ENCODE results near the gene ZNF821. TPM values are rescaled to one million over a fixed set of nuclear protein-coding genes. Genes with fewer than 3 reads are reported as not detected.
A peak's percentile ranks its signal among the peaks of the same experiment; 100 is the strongest.

Gene ZNF821, protein sequence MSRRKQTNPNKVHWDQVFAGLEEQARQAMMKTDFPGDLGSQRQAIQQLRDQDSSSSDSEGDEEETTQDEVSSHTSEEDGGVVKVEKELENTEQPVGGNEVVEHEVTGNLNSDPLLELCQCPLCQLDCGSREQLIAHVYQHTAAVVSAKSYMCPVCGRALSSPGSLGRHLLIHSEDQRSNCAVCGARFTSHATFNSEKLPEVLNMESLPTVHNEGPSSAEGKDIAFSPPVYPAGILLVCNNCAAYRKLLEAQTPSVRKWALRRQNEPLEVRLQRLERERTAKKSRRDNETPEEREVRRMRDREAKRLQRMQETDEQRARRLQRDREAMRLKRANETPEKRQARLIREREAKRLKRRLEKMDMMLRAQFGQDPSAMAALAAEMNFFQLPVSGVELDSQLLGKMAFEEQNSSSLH
- polyA plus RNA-seq = 1 to 10 TPM; 2.9 to 6.6 (median 3.4) TPM

- H3K27ac ChIP-seq (ENCODE audit: low read depth, low read length) = peak within 1 kb of the TSS; percentile 72
- WGBS, 3 donors = 0 to 1% (median 0%) methylated on average over 45 to 85 of the region's 85 CpGs
Measured at GRCh38 chr16:71883849-71884638, at the start of gene ZNF821. Gene ZNF821 (minus strand): TSS chr16:71884182. CDS start chr16:71879946, 4,236 bp downstream.

DNA sequence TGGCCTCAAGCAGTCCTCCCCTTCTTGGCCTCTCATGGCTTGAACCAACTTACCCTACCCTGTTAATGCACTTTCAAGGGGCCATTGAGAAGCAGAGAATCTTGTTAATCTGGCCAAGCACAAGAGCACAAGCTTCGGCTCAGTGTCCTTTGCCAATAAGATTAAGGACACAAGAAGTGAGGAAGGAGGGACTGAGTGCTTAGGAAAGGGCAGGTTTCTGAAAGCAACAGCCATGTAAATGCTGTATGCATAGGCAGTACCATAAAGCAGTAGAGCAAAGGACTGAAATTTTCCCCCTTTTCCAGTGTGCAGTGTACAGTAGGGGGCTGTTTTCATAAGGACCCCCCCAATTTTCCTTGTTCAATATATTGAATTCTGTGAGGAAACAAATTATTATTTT, 49.0 kb upstream of the ZNF821 start:
- no peak overlapping the region for H3K27ac ChIP-seq (ENCODE audit: low read depth, low read length)

DNA sequence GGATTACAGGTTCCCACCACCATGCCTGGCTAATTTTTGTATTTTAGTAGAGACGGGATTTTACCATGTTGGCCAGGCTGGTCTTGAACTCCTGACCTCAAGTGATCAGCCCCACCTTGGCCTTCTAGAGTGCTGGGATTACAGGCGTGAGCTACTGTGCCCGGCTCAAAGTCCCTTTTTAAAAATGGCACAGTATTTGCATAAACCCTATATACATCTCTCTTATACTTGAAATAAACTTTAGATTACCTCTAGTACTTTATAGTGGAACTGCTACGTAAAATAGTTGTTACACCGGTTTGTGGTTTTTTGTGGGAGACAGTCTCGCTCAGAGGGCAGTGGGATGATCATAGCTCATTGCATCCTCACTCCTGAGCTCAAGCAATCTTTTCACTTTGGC, 47.6 kb upstream of the ZNF821 start:
- 92 to 94% (median 94%) methylated on average over 6 of the region's 6 CpGs for WGBS, 3 donors
- H3K27ac ChIP-seq (ENCODE audit: low read depth, low read length) = no peak overlapping the region

More for the DNA sequence above, 49.0 kb upstream of the ZNF821 start:
- 71 to 95% (median 86%) methylated on average over 1 of the region's 1 CpG for WGBS, 3 donors

- WGBS, 3 donors = 73 to 98% (median 84%) methylated on average over 2 of the region's 2 CpGs
- no peak overlapping the region for H3K27ac ChIP-seq (ENCODE audit: low read depth, low read length)
Measured at GRCh38 chr16:71931001-71931400, 47.0 kb upstream of the ZNF821 start.

GRCh38 chr16:71930013-71930563, 46.1 kb upstream of the ZNF821 start:
- no peak overlapping the region for H3K27ac ChIP-seq (ENCODE audit: low read depth, low read length)
- 72 to 88% (median 82%) methylated on average over 5 of the region's 5 CpGs for WGBS, 3 donors

GRCh38 chr16:71929048-71929447, 45.1 kb upstream of the ZNF821 start:
- H3K27ac ChIP-seq (ENCODE audit: low read depth, low read length) = no peak overlapping the region
- 43 to 54% (median 49%) methylated on average over 3 of the region's 3 CpGs for WGBS, 3 donors

DNA sequence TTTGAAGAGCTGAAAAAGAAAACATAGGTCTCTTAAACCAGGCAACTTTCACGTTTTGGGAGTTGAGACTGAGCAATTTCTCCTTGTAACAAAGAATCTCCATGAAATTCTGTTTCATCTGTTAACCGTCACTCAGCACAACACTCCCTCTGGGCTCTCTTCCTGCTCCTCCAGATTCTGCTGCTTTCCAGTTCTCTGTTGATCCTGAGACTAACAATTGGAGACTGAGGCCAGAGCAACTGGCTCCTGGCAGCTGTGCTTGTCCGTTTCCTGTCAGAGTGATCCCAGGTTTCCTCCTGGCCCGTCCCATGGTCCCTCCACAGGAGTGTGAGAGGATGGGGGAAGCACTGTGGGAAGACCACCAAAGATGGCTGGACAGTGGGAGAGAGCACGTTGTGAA, 43.8 kb upstream of the ZNF821 start:
- no peak overlapping the region for H3K27ac ChIP-seq (ENCODE audit: low read depth, low read length)
- WGBS, 3 donors = 41 to 76% (median 48%) methylated on average over 5 of the region's 5 CpGs

- WGBS, 3 donors = 26 to 43% (median 32%) methylated on average over 3 of the region's 3 CpGs
Measured at GRCh38 chr16:71927383-71927782, 43.4 kb upstream of the ZNF821 start.

GRCh38 chr16:71924710-71925109, 40.7 kb upstream of the ZNF821 start:
- H3K27ac ChIP-seq (ENCODE audit: low read depth, low read length) = no peak overlapping the region
- WGBS, 3 donors = 95 to 100% (median 100%) methylated on average over 2 of the region's 2 CpGs

More at GRCh38 chr16:71927383-71927782, 43.4 kb upstream of the ZNF821 start:
- no peak overlapping the region for H3K27ac ChIP-seq (ENCODE audit: low read depth, low read length)

GRCh38 chr16:71923941-71924690, 40.1 kb upstream of the ZNF821 start:
- H3K27ac ChIP-seq (ENCODE audit: low read depth, low read length) = no peak overlapping the region
- WGBS, 3 donors = 86 to 89% (median 89%) methylated on average over 10 of the region's 10 CpGs

DNA sequence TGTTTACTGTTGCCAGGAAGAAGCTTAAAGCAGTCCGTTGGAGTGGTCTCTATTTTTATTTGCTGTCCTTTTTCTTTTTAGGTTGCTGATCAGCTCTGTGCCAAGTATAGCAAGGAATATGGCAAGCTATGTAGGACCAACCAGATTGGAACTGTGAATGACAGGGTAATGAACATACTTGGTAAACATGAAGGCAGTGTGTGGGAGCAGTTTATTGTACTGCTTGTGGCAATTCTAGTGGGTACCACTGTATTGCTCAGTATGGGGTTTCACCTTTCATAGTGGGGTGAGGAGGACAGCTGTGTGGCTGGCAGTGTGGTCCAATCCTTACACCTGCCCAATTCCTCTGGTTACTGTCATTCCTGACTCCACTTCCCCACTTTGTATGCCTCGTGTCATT, 36.7 kb upstream of the ZNF821 start:
- H3K27ac ChIP-seq (ENCODE audit: low read depth, low read length) = no peak overlapping the region
- WGBS, 3 donors = 77 to 89% (median 88%) methylated on average over 2 of the region's 2 CpGs

- WGBS, 3 donors = 44 to 82% (median 57%) methylated on average over 3 of the region's 3 CpGs
- no peak overlapping the region for H3K27ac ChIP-seq (ENCODE audit: low read depth, low read length)
Measured at GRCh38 chr16:71919035-71919434, 35.1 kb upstream of the ZNF821 start.

DNA sequence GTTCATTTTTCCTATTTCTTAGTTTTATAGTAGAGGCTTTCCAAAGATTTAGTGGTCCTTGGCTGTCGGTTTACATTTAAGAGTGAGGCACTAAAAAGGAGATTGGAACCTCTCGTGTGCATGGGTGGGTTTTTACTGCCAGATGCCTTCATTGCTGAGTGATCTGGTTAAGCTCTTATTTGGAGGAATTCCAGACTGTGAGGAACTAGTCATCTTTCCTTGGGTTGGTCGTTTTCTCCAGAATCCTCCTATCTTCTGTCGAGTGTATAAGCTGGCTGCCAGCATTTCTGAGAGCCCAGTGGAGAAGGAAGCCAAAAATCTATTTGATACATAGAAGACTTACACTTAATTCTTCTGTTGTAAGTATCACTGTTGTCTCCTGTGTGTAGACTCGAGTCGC, 33.9 kb upstream of the ZNF821 start:
- H3K27ac ChIP-seq (ENCODE audit: low read depth, low read length) = no peak overlapping the region
- 62 to 82% (median 69%) methylated on average over 6 of the region's 6 CpGs for WGBS, 3 donors

DNA sequence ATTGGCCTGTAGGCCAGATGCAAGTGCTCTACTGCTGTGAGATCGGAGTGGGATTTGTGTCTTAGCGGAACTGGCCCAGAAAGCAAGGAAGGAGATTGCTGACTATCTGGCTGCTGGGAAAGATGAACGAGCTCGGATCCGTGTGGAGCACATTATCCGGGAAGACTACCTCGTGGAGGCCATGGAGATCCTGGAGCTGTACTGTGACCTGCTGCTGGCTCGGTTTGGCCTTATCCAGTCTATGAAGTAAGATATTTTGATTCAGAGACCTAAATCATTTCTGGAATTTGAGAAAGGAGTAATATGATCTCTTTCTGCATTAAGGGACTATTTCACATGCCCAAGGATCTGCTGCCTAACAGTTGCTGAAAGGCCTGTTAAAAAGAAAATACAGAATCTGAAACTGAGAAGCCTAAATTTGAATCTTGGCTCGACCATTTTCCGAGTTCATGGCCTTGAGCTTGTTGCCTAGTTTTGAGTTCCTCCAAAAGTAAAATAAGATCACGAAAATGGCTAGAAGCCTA, 32.5 kb upstream of the ZNF821 start:
- no peak overlapping the region for H3K27ac ChIP-seq (ENCODE audit: low read depth, low read length)
- WGBS, 3 donors = 72 to 85% (median 81%) methylated on average over 10 to 11 of the region's 11 CpGs

- 92 to 100% (median 95%) methylated on average over 2 of the region's 2 CpGs for WGBS, 3 donors
- no peak overlapping the region for H3K27ac ChIP-seq (ENCODE audit: low read depth, low read length)
Measured at GRCh38 chr16:71915350-71915749, 31.4 kb upstream of the ZNF821 start.

DNA sequence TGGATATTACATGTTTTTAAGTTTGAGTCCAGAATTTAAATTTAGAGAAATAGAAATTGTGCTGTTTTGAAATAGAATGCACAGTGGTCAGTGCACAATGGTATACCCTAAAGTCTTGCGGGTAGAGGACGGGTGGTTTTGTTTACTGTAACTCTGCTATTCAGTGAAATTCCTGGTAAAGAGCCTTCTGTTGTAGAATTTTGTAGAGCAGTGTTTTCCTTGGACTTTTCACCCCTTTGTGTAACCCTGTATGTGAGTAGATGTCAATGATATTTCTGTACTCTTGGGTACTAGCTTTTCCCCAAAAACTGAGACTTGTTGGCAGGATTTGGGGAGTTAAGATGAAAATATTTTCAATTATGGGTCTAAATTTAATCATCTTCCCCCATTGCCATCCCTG, 30.8 kb upstream of the ZNF821 start:
- H3K27ac ChIP-seq (ENCODE audit: low read depth, low read length) = no peak overlapping the region
- whole genome bisulfite sequencing, 3 donors = 60 to 67% (median 60%) methylated on average over 2 of the region's 2 CpGs

DNA sequence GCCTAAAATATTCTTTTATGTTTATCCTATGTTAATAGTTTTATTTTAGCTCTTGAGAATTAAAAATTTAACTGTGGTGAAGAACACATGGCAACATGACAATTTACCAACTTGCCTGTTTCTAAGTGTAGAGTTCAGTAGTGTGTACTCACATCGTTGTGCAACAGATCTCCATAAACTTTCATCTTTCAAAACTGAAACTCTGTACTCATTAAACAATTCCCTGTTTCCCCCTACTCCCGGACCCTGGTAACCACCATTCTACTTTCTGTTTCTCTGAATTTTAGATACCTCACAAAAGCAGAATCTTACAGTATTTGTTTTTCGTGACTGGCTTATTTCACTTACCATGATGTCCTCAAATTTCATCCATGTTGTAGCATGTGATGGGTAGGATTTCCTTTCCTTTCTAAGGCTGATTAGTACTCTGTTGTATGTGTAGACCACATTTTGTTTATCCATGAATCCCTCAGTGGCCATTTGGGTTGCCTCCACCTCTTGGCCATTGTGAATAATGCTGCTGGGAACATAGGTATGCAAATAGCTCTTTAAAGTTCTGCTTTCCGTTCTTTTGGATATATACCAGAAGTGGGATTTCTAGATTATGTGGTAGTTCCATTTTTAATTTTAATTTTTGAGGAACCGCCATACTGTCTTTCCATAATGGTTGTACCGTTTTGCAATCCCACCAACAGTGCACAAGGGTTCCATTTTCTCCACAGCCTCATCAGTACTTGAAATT, 28.7 kb upstream of the ZNF821 start:
- no peak overlapping the region for H3K27ac ChIP-seq (ENCODE audit: low read depth, low read length)
- WGBS, 3 donors = 77 to 94% (median 80%) methylated on average over 6 of the region's 6 CpGs

GRCh38 chr16:71911121-71911520, 27.1 kb upstream of the ZNF821 start:
- H3K27ac ChIP-seq (ENCODE audit: low read depth, low read length) = no peak overlapping the region
- WGBS, 3 donors = 70 to 89% (median 87%) methylated on average over 7 of the region's 7 CpGs

Measured in adipose tissue (tissue), 3 donors.